ENCODE measurements around the gene KIF9.

KIF9 gene

GRCh38 chr3:47270526-47270925 is 12.1 kb downstream of the KIF9 start:
- Histone ChIP-seq H3K4me3 (ENCODE audit: severe bottlenecking) (no peak overlapping the region), H3K36me3 (ENCODE audit: low read depth) (no peaks in the 10 kb centered on the region), H3K9me3 (ENCODE audit: severe bottlenecking) (no peaks in the 10 kb centered on the region), H3K4me1 (ENCODE audit: insufficient read depth, poor library complexity, severe bottlenecking) (peaks cover 11% of the 10 kb centered on the region), H3K27ac (ENCODE audit: poor library complexity, severe bottlenecking) (no peak overlapping the region), H3K27me3 (ENCODE audit: insufficient read depth, poor library complexity, severe bottlenecking) (no peaks in the 10 kb centered on the region)
- DNase-seq (ENCODE audit: low spot score), result no peak
- no peak for ATAC-seq (ENCODE audit: low read depth)
- TF ChIP-seq CTCF (IDR thresholded peaks at IDR 0.05; ENCODE audit: poor library complexity, severe bottlenecking), result no peak

- H3K4me1 ChIP-seq (ENCODE audit: insufficient read depth, poor library complexity, severe bottlenecking), result peaks cover 11% of the 10 kb centered on the region
- ATAC-seq (ENCODE audit: low read depth), result no peak
- H3K36me3 ChIP-seq (ENCODE audit: low read depth), result no peaks in the 10 kb centered on the region
- TF ChIP-seq CTCF (IDR thresholded peaks at IDR 0.05; ENCODE audit: poor library complexity, severe bottlenecking), result no peak
- DNase-seq (ENCODE audit: low spot score), result no peak
- H3K9me3 ChIP-seq (ENCODE audit: severe bottlenecking), result no peaks in the 10 kb centered on the region
- H3K4me3 ChIP-seq (ENCODE audit: severe bottlenecking), result no peak overlapping the region
- no peaks in the 10 kb centered on the region for H3K27me3 ChIP-seq (ENCODE audit: insufficient read depth, poor library complexity, severe bottlenecking)
- H3K27ac ChIP-seq (ENCODE audit: poor library complexity, severe bottlenecking), result no peak overlapping the region
These were observed 15.1 kb downstream of the KIF9 start for GRCh38 chr3:47267490-47267824.

GRCh38 chr3:47266709-47267489 is 15.7 kb downstream of the KIF9 start:
- Histone ChIP-seq H3K27ac (ENCODE audit: poor library complexity, severe bottlenecking) (no peak overlapping the region), H3K4me3 (ENCODE audit: severe bottlenecking) (no peak overlapping the region), H3K9me3 (ENCODE audit: severe bottlenecking) (no peaks in the 10 kb centered on the region), H3K27me3 (ENCODE audit: insufficient read depth, poor library complexity, severe bottlenecking) (no peaks in the 10 kb centered on the region), H3K4me1 (ENCODE audit: insufficient read depth, poor library complexity, severe bottlenecking) (peaks cover 11% of the 10 kb centered on the region), H3K36me3 (ENCODE audit: low read depth) (no peaks in the 10 kb centered on the region)
- DNase-seq (ENCODE audit: low spot score) (peak; percentile 86), ATAC-seq (ENCODE audit: low read depth) (peak; percentile 93)
- no peak for TF ChIP-seq CTCF (IDR thresholded peaks at IDR 0.05; ENCODE audit: poor library complexity, severe bottlenecking)

GRCh38 chr3:47265725-47266428 is 16.7 kb downstream of the KIF9 start:
- no peak for TF ChIP-seq CTCF (IDR thresholded peaks at IDR 0.05; ENCODE audit: poor library complexity, severe bottlenecking)
- H3K36me3 ChIP-seq (ENCODE audit: low read depth), result no peaks in the 10 kb centered on the region
- no peaks in the 10 kb centered on the region for H3K27me3 ChIP-seq (ENCODE audit: insufficient read depth, poor library complexity, severe bottlenecking)
- no peak overlapping the region for H3K27ac ChIP-seq (ENCODE audit: poor library complexity, severe bottlenecking)
- no peak for ATAC-seq (ENCODE audit: low read depth)
- H3K4me1 ChIP-seq (ENCODE audit: insufficient read depth, poor library complexity, severe bottlenecking), result peaks cover 11% of the 10 kb centered on the region
- no peaks in the 10 kb centered on the region for H3K9me3 ChIP-seq (ENCODE audit: severe bottlenecking)
- no peak for DNase-seq (ENCODE audit: low spot score)
- H3K4me3 ChIP-seq (ENCODE audit: severe bottlenecking), result no peak overlapping the region

- Histone ChIP-seq H3K9me3 (ENCODE audit: severe bottlenecking) (no peaks in the 10 kb centered on the region), H3K27ac (ENCODE audit: poor library complexity, severe bottlenecking) (no peak overlapping the region), H3K27me3 (ENCODE audit: insufficient read depth, poor library complexity, severe bottlenecking) (no peaks in the 10 kb centered on the region), H3K36me3 (ENCODE audit: low read depth) (no peaks in the 10 kb centered on the region), H3K4me1 (ENCODE audit: insufficient read depth, poor library complexity, severe bottlenecking) (peaks cover 11% of the 10 kb centered on the region), H3K4me3 (ENCODE audit: severe bottlenecking) (no peak overlapping the region)
- TF ChIP-seq CTCF (IDR thresholded peaks at IDR 0.05; ENCODE audit: poor library complexity, severe bottlenecking), result no peak
- DNase-seq (ENCODE audit: low spot score) (no peak), ATAC-seq (ENCODE audit: low read depth) (no peak)
These were observed 17.6 kb downstream of the KIF9 start for GRCh38 chr3:47265008-47265407.

Data from RWPE2 (cell line).